ENCODE data around the gene AMHR2.
"Not testable (repeated sequence)": the region's sequence is repeated elsewhere in the genome, so short reads cannot be mapped to it uniquely, and the experiment has no call there.

Gene AMHR2

GRCh38 chr12:53423597-53423996, at the start of gene AMHR2:
Gene AMHR2, plus strand, starts transcription at chr12:53423855. Its CDS starts 80 bp downstream, at chr12:53423935.
- DNase-seq, result no peak

- DNase-seq, result not testable (repeated sequence)
These were observed 49.4 kb upstream of the AMHR2 start for GRCh38 chr12:53374277-53374676.

- no peak for DNase-seq
These were observed 46.9 kb upstream of the AMHR2 start for GRCh38 chr12:53376747-53377146.

GRCh38 chr12:53378222-53378621, 45.4 kb upstream of the AMHR2 start:
- no peak for DNase-seq

- peak in 1 of 2 donors; percentile 10 for DNase-seq
These were observed 44.8 kb upstream of the AMHR2 start for GRCh38 chr12:53378724-53379388.

GRCh38 chr12:53379389-53380103, 44.1 kb upstream of the AMHR2 start:
- peak; percentile 100 for DNase-seq

GRCh38 chr12:53380104-53380793, 43.4 kb upstream of the AMHR2 start, which contains the start of gene SP1:
Gene SP1, plus strand, starts transcription at chr12:53380176. Its CDS starts 116 bp downstream, at chr12:53380292.
- peak; percentile 90 to 92 for DNase-seq

GRCh38 chr12:53380794-53381730, 42.6 kb upstream of the AMHR2 start:
- no peak for DNase-seq

GRCh38 chr12:53381731-53382630, 41.7 kb upstream of the AMHR2 start:
- DNase-seq, result peak; percentile 59 to 66

GRCh38 chr12:53383258-53383657, 40.4 kb upstream of the AMHR2 start:
- no peak for DNase-seq

GRCh38 chr12:53386381-53386780, 37.3 kb upstream of the AMHR2 start:
- DNase-seq, result not testable (repeated sequence)

GRCh38 chr12:53388932-53389331, 34.7 kb upstream of the AMHR2 start:
- no peak for DNase-seq

GRCh38 chr12:53389702-53390101, 34.0 kb upstream of the AMHR2 start:
- DNase-seq, result no peak

- no peak for DNase-seq
These were observed 31.9 kb upstream of the AMHR2 start for GRCh38 chr12:53391724-53392123.

- DNase-seq, result no peak
These were observed 23.8 kb upstream of the AMHR2 start for GRCh38 chr12:53399896-53400295.

GRCh38 chr12:53402351-53402750, 21.3 kb upstream of the AMHR2 start:
- not testable (repeated sequence) for DNase-seq

GRCh38 chr12:53402871-53403270, 20.8 kb upstream of the AMHR2 start:
- no peak for DNase-seq

- DNase-seq, result no peak
These were observed 12.7 kb upstream of the AMHR2 start for GRCh38 chr12:53410951-53411350.

- DNase-seq, result no peak
These were observed 10.0 kb upstream of the AMHR2 start for GRCh38 chr12:53413485-53414204.

- DNase-seq, result no peak
These were observed 8.8 kb upstream of the AMHR2 start for GRCh38 chr12:53414756-53415417.
